GM18502 (cell line): ENCODE data around the gene RGL4.
"Not testable (repeated sequence)": the region's sequence is repeated elsewhere in the genome, so short reads cannot be mapped to it uniquely, and the experiment has no call there.

Experiments used
- ATAC-seq: cut with Tn5 transposase; IDR thresholded peaks from one replicate; pipeline ENCODE4 v1.9.1; 2021; ENCODE audit warnings: mild to moderate bottlenecking; ENCODE audit not compliant: unreplicated experiment, poor library complexity

RGL4 gene

DNA sequence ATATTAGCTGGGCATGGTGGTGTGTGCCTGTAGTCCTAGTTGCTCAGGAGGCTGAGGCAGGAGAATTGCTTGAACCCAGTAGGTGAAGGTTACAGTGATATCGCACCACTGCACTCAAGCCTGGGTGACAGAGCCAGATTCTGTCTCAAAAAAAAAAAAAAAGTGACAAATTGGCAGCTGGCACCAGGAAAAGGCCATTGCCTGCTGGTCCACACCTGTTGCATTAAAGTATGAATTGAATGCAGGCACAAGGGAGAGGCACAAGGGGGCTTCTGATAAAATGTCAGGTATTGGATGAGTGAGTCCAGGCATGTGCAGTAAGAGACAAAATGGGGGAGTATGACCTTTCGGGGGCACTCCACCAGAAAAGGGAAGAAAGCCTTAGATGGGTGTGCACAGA lies 31.9 kb downstream of the RGL4 start:
- no peak for ATAC-seq

DNA sequence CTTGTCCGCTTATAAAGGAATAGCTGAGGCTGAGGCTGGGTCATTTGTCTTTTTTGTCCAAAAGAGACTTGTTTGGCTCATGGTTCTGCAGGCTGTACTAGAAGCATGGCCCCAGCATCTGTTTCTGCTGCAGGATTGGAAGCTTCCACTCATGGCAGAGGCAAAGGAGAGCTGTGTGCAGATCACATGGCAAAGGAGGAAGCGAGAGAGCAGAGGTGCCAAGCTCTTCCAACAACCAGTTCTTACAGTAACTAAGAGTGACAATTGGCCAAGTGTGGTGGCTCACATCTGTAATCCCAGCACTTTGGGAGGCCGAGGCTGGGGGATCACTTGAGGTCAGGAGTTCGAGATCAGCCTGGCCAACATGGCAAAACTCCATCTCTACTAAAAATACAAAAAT lies 37.3 kb downstream of the RGL4 start:
- ATAC-seq, result not testable (repeated sequence)

DNA sequence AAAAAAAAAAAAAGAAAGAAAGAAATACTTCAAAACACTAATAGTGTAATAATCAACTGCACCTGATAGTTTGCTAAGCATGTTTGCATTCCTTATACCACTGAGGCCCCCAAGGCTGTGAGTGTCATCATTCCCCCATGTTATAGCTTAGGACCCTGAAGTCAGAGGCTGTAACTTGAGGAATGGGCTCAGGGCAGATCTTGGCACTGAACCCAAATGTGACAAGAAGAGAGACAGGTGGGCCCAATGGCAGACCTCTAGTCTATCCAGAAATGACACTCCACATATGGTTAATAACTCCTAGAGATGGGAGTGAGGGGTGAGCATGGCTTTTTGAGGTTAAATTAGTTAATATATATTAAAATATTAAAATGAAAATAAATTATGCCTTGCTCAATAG lies 46.9 kb downstream of the RGL4 start:
- ATAC-seq, result no peak

DNA sequence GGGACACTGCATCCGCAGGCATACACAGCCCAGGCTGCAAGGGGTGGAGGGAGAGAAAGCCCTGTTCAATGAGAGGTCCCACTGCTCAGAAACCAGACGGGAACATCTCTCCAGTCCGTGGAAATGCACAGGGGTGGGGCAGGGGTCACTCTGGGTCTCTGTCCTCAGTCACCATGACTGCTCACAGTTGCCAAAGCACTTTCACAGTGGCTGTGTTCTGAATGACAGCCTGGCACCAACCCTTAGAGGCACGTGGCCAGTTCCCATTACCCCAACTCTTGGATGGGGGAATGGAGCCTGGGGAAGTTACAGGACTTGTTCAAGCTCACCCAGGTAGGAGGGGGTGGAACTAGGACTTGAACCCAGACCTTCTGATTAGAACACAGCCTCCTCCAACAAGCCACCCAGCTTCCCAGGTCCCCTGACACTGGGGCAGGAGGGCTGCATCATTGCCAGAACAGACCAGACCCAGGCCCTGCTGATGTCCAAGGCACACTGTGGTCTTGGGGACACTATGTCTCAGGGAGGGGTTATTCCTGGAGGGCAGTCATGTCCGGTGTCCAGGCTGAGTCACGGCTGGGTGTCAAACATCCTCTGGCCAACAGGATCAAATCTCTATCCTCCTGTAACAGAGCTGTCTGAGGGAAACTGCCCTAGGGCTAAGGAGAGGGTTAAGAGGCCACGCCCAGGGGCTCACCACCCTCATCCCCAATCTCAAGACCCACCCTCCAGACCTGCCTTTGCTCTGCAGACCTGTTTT lies 51.9 kb downstream of the RGL4 start:
- no peak for ATAC-seq

DNA sequence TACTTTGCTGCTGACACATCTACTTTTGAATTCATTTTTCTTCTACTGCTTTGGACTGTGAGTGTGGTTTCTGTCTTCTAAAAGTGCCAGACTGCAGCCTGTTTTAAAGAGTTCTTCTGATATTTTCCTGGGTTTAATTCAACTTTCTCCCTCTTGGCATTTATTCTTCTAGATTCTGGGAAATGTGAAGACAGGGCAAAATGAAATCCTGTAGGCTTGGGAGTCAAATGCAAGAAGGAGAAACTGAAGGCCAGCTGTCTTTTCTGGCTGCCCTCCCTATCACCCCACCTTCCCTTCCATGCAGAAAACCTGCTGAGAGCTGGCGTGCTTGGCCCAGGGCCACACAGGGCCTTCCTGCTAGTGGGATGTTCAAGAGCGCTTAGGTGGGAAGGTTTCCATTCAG lies 52.5 kb downstream of the RGL4 start:
- no peak for ATAC-seq

DNA sequence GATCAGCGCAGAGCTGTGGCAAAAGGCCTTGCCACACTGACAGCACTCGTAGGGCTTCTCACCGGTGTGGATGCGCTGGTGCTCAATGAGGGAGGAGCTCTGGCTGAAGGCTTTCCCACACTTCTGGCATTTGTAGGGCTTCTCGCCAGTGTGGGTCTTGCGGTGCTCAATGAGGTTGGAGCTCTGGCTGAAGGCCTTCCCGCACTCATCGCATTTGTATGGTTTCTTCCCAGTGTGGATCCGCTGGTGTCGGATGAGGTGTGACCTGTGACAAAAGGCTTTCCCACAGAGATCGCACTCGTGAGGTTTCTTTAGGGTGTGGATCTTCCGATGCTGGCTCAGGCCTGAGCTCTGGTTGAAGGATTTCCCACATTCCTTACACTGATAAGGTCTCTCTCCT lies 53.2 kb downstream of the RGL4 start:
- no peak for ATAC-seq

DNA sequence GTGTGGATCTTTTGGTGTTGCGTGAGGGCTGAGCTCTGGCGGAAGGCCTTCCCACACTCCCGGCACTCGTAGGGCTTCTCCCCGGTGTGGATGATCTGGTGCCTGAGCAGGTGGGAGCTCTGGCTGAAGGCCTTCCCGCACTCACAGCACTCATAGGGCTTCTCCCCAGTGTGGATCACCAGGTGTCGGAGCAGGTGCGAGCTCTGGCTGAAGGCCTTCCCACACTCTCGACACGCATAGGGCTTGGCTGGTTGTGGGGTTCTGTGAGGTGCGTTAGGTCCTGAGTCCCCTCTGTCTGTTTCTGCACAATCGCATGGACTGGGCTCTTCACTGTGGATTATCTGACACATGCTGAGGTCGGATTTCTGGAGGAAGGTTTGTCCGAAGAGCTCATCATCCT lies 53.7 kb downstream of the RGL4 start:
- ATAC-seq, result no peak

DNA sequence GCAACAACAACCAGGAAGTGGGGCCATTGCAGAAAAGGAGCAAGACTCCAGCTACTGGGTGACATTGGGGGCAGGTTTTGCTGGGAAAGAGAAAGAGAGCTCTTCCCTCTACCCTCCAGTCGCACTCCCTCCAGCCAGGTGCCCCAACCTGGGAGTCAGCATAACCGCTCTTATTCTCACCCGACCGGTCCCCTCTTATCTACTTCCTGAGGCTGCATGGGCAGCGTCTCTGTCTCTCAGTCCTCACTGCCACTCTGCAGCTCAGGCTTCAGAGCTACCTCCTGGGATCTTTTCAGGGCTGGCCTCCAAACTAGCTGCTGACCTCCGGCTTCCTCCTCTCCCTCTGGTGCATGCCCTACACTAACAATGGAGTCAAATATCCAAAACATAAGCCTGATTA lies 55.0 kb downstream of the RGL4 start:
- ATAC-seq, result no peak
